GM18499 (cell line): Measurements from ENCODE around the gene DMAC1.

ENCODE experiments used
- ATAC-seq: cut with Tn5 transposase; IDR thresholded peaks from one replicate; pipeline ENCODE4 v1.9.1; 2021; ENCODE audit warnings: moderate number of reproducible peaks; ENCODE audit not compliant: insufficient read depth, unreplicated experiment

Gene DMAC1

GRCh38 chr9:7799234-7799943 is at the start of gene DMAC1:
Gene DMAC1 (minus strand): TSS chr9:7799778. CDS start chr9:7799734, 44 bp downstream.
- peak; percentile 85 for ATAC-seq

GRCh38 chr9:7849362-7849761 is 49.8 kb upstream of the DMAC1 start:
- no peak for ATAC-seq

GRCh38 chr9:7848498-7848897 is 48.9 kb upstream of the DMAC1 start:
- no peak for ATAC-seq

GRCh38 chr9:7844242-7844641 is 44.7 kb upstream of the DMAC1 start:
- no peak for ATAC-seq

GRCh38 chr9:7841831-7842230 is 42.3 kb upstream of the DMAC1 start:
- no peak for ATAC-seq

GRCh38 chr9:7834531-7834930 is 35.0 kb upstream of the DMAC1 start:
- no peak for ATAC-seq

GRCh38 chr9:7828334-7828733 is 28.8 kb upstream of the DMAC1 start:
- ATAC-seq = no peak

GRCh38 chr9:7827792-7828191 is 28.2 kb upstream of the DMAC1 start:
- ATAC-seq = no peak

GRCh38 chr9:7827056-7827455 is 27.5 kb upstream of the DMAC1 start:
- ATAC-seq = no peak

GRCh38 chr9:7823651-7824050 is 24.1 kb upstream of the DMAC1 start:
- ATAC-seq = no peak

GRCh38 chr9:7819984-7820383 is 20.4 kb upstream of the DMAC1 start:
- no peak for ATAC-seq

- no peak for ATAC-seq
These were observed 16.4 kb upstream of the DMAC1 start for GRCh38 chr9:7816021-7816420.

GRCh38 chr9:7813030-7813429 is 13.5 kb upstream of the DMAC1 start:
- ATAC-seq = no peak

GRCh38 chr9:7811677-7812076 is 12.1 kb upstream of the DMAC1 start:
- no peak for ATAC-seq

GRCh38 chr9:7802666-7803065 is 3.1 kb upstream of the DMAC1 start:
- no peak for ATAC-seq

GRCh38 chr9:7799944-7800285 is 337 bp upstream of the DMAC1 start:
- no peak for ATAC-seq

- ATAC-seq = no peak
These were observed 5.4 kb downstream of the DMAC1 start for GRCh38 chr9:7794196-7794595.

- no peak for ATAC-seq
These were observed 8.2 kb downstream of the DMAC1 start for GRCh38 chr9:7791394-7791793.

- ATAC-seq = no peak
These were observed 8.8 kb downstream of the DMAC1 start for GRCh38 chr9:7790819-7791182.

- ATAC-seq = no peak
These were observed 9.4 kb downstream of the DMAC1 start for GRCh38 chr9:7790022-7790818.

- no peak for ATAC-seq
These were observed 10.8 kb downstream of the DMAC1 start for GRCh38 chr9:7788772-7789171.

- ATAC-seq = no peak
These were observed 13.8 kb downstream of the DMAC1 start for GRCh38 chr9:7785813-7786212.
